ENCODE results near the gene NCBP3.

DNA sequence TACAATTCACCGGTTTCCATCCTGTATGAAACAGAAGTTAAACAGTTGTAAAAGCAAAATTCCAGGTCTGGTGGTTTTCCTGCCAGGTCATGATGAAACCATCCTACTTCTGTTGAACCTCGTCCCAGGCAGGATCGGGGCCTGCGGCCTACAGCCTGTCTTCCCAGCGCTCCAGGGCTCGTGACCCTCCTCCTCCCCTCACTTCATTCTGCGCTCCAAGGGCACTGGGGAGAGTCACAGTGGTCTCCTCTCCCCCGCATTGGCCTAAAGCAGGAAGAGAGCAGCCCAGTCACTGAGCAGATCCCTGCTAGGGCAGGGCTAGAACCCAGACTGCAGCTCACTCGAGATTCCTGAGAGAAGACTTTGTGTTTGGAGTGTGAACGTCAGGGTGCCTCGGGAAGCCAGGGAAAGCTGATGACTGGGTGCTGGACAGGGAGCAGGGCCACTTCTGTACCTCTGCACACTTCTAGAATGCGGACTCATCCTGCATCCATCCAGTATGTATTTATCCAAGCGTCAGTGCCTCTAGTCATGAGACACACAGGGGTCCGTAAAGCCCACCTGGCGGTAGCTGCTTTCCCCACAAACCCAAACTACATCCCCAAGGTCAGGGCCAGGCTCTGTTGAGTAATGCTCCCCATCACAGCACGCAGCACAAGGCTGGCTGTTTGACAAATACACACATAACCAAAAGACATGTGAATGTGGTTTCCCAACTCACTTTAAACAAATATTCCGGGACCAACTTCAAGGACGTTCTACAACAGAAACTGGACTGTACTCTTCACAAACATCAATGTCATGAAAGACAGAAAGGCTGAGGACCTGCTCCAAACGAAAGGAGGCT lies 43.4 kb downstream of the NCBP3 start:
- peak; percentile 44 for TF ChIP-seq RCOR1 (IDR thresholded peaks at IDR 0.05; ENCODE audit: insufficient replicate concordance, low read length)
- TF ChIP-seq, protein P1, sequence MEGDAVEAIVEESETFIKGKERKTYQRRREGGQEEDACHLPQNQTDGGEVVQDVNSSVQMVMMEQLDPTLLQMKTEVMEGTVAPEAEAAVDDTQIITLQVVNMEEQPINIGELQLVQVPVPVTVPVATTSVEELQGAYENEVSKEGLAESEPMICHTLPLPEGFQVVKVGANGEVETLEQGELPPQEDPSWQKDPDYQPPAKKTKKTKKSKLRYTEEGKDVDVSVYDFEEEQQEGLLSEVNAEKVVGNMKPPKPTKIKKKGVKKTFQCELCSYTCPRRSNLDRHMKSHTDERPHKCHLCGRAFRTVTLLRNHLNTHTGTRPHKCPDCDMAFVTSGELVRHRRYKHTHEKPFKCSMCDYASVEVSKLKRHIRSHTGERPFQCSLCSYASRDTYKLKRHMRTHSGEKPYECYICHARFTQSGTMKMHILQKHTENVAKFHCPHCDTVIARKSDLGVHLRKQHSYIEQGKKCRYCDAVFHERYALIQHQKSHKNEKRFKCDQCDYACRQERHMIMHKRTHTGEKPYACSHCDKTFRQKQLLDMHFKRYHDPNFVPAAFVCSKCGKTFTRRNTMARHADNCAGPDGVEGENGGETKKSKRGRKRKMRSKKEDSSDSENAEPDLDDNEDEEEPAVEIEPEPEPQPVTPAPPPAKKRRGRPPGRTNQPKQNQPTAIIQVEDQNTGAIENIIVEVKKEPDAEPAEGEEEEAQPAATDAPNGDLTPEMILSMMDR (conservative IDR thresholded peaks at IDR 0.05; ENCODE audit: low read depth, low read length) = no peak

All from IMR-90 (cell line).